K562 (cell line): Measurements from ENCODE around the gene PRDX2. TPM values are rescaled to one million over a fixed set of nuclear protein-coding genes. Genes with fewer than 3 reads are reported as not detected.

Experiments
- ATAC-seq: fragments of 200-7000 bp; cut with Tn5 transposase; 3 replicates; pipeline ENCODE4 v1.9.1; 2020; ENCODE audit warnings: moderate library complexity
- BruUV-seq: library from RNA; stranded (reverse); fragments of 400-500 nt; replicated peaks from 2 replicates; lab custom pipeline; 2021; lab: Mats Ljungman, UMichigan
- CTCF ChIA-PET: fragments of 300-600 bp; formaldehyde crosslinking; extraction: SDS; loops from one replicate; lab custom pipeline; 2021; ENCODE audit warnings: low intra/inter-chr PET ratio; lab: Yijun Ruan, JAX
- POLR2A ChIA-PET: fragments of 300-600, 350-650 bp; sonication (Branson Sonifier 250); formaldehyde crosslinking; extraction: SDS; loops from one replicate; lab custom pipeline; 2021; ENCODE audit warnings: antibody characterized with exemption, inconsistent platforms; lab: Yijun Ruan, JAX
- DNase-seq, 4 experiments: peaks; one replicate each; pipeline versions ENCODE4 v3.0.0 to v3.0.0-alpha.2; 2011 to 2018; ENCODE audit warnings: low spot score in 3 of 4, mixed read lengths in 3 of 4; ENCODE audit errors: extremely low read depth in 1 of 4
- FAIRE-seq: peaks from 2 replicates; lab custom pipeline; 2011; peaks lifted over from hg19 to GRCh38; lab: Jason Lieb, UNC
- H2AFZ ChIP-seq: 2 replicates; pipeline ENCODE4 v1.6.0; 2011; ENCODE audit warnings: low read depth, low read length, control low read depth, inconsistent platforms
- H3K27ac ChIP-seq: fragments of 200-600 bp; 3 replicates; pipeline ENCODE4 v1.8.0; 2011; ENCODE audit warnings: low read depth, mild to moderate bottlenecking, control low read depth, inconsistent platforms, low read length, moderate library complexity, mixed read lengths; ENCODE audit errors: extremely low read depth
- H3K27me3 ChIP-seq, 2 experiments: fragments of 300-600 bp in 1 of 2; 2 replicates in 1 of 2; 3 replicates in 1 of 2; pipeline versions ENCODE4 v1.6.0 to v1.8.0; 2011; ENCODE audit warnings: inconsistent platforms in 2 of 2, low read length in 2 of 2, mild to moderate bottlenecking in 1 of 2, mixed read lengths in 1 of 2, moderate library complexity in 1 of 2; ENCODE audit not compliant: control insufficient read depth in 2 of 2, insufficient read depth in 2 of 2
- H3K36me3 ChIP-seq: fragments of 300-600 bp; 3 replicates; pipeline ENCODE4 v1.8.0; 2011; ENCODE audit warnings: mild to moderate bottlenecking, low read length, inconsistent platforms; ENCODE audit not compliant: control insufficient read depth, insufficient read depth
- H3K4me1 ChIP-seq, 2 experiments: fragments of 200-600 bp in 1 of 2; replicated peaks in 1 of 2; 2 replicates in 1 of 2; 3 replicates in 1 of 2; pipeline versions ENCODE4 v1.5.1 to v1.8.0; 2011; ENCODE audit warnings: inconsistent platforms in 2 of 2, low read length in 2 of 2, mild to moderate bottlenecking in 1 of 2, mixed read lengths in 1 of 2, moderate library complexity in 1 of 2; ENCODE audit not compliant: control insufficient read depth in 2 of 2, insufficient read depth in 2 of 2
- H3K4me2 ChIP-seq: 2 replicates; pipeline ENCODE4 v1.6.1; 2011; ENCODE audit warnings: low read length, control low read depth, inconsistent platforms, mixed read lengths; ENCODE audit not compliant: insufficient read depth
- H3K4me3 ChIP-seq: fragments of 200-600 bp; sonication (generic), shearing (Covaris generic); 2 replicates; pipeline ENCODE4 v1.5.1; 2016; ENCODE audit warnings: control low read depth, inconsistent platforms
- H3K79me2 ChIP-seq: fragments of 200-600 bp; 3 replicates; pipeline ENCODE4 v1.8.0; 2011; ENCODE audit warnings: low read length, inconsistent platforms; ENCODE audit not compliant: control insufficient read depth, insufficient read depth
- H3K9ac ChIP-seq, 2 experiments: 2 replicates each; pipeline versions ENCODE4 v1.6.0 to v1.6.1; 2011; ENCODE audit warnings: low read depth in 2 of 2, low read length in 2 of 2, control low read depth in 1 of 2, inconsistent platforms in 1 of 2, mild to moderate bottlenecking in 1 of 2, mixed read lengths in 1 of 2; ENCODE audit not compliant: insufficient read depth in 1 of 2
- H3K9me1 ChIP-seq: one replicate; pipeline ENCODE4 v1.6.0; 2011; ENCODE audit warnings: inconsistent platforms, mild to moderate bottlenecking, low read length, moderate library complexity; ENCODE audit not compliant: control insufficient read depth, insufficient read depth
- H3K9me3 ChIP-seq: replicated peaks from 2 replicates; pipeline ENCODE4 v1.5.1; 2011; ENCODE audit warnings: low read depth, low read length, inconsistent platforms; ENCODE audit not compliant: control insufficient read depth, insufficient read depth
- H4K20me1 ChIP-seq: replicated peaks from 2 replicates; pipeline ENCODE4 v1.6.1; 2011; ENCODE audit warnings: low read length, inconsistent platforms, mixed read lengths; ENCODE audit not compliant: control insufficient read depth, insufficient read depth
- BRF2 ChIP-seq: IDR thresholded peaks from 3 replicates; pipeline ENCODE4 v1.6.1; 2011; ENCODE audit warnings: borderline replicate concordance, mild to moderate bottlenecking; ENCODE audit not compliant: insufficient read length, insufficient read depth
- FUS ChIP-seq: fragments of 200-400 bp; formaldehyde crosslinking; optimal IDR thresholded peaks from 2 replicates; pipeline ENCODE3; 2017; ENCODE audit warnings: low read depth, low read length
- LCOR ChIP-seq: sonication (generic); formaldehyde crosslinking; IDR thresholded peaks from 2 replicates; pipeline ENCODE4 v1.8.0; 2022; ENCODE audit warnings: mild to moderate bottlenecking, missing genetic modification reagents
- RBBP5 ChIP-seq: fragments of 200-600 bp; sonication (generic); IDR thresholded peaks from 2 replicates; pipeline ENCODE4 v1.6.1; 2012; ENCODE audit warnings: borderline replicate concordance, mild to moderate bottlenecking, low read length, control low read depth, inconsistent platforms; ENCODE audit not compliant: insufficient read depth, poor library complexity, severe bottlenecking
- RBFOX2 ChIP-seq: fragments of 200-400 bp; formaldehyde crosslinking; IDR thresholded peaks from 2 replicates; pipeline ENCODE4 v1.6.1; 2017; ENCODE audit warnings: low read depth, mild to moderate bottlenecking, low read length, moderate library complexity
- RBM17 ChIP-seq: fragments of 200-400 bp; formaldehyde crosslinking; IDR thresholded peaks from 2 replicates; pipeline ENCODE4 v1.6.1; 2017; ENCODE audit warnings: low read depth, mild to moderate bottlenecking, low read length, borderline replicate concordance
- WGBS: fragments of 100-300 bp; shearing (Covaris generic); methylation state at CpG from one replicate; pipeline ENCODE4 v1.1.6; 2016; ENCODE audit warnings: low coverage, mixed read lengths; ENCODE audit not compliant: insufficient coverage; ENCODE audit errors: missing lambda C conversion rate; 5-methylcytosine and 5-hydroxymethylcytosine counted together
- in situ Hi-C: fragments of 300-500 bp; cut with MboI; formaldehyde crosslinking; loops from 4 replicates; pipeline ENCODE4 v1.15.0; 2018; ENCODE audit warnings: inconsistent platforms, mixed read lengths
- intact Hi-C: fragments of 100-400 bp; cut with micrococcal nuclease; formaldehyde crosslinking; loops from 2 replicates; pipeline ENCODE4 v1.14.2; 2022
- polyA plus RNA-seq, 8 experiments: library from polyadenylated mRNA; depleted of rRNA in 4 of 8; stranded (reverse) in 5 of 8; unstranded in 3 of 8; fragments of >200 nt; fragmentation: Nextera tagmentation in 2 of 8; fragmentation: Illumina TruSeq in 1 of 8; extraction: Ambion mirVana in 2 of 8; extraction: Trizol in 1 of 8; gene quantifications; 2 replicates each; pipeline versions ENCODE4 v1.2.1 to v1.2.3, GENCODE V29; 2011 to 2014; ENCODE audit warnings: inconsistent platforms in 1 of 8, missing spikeins in 1 of 8
- total RNA-seq, 7 experiments: library from RNA; depleted of rRNA in 6 of 7; stranded (reverse); fragments of >200 nt in 6 of 7; fragmentation: Illumina TruSeq in 2 of 7; extraction: Trizol in 2 of 7; gene quantifications; 2 replicates each; pipeline versions ENCODE4 v1.2.1 to v1.2.3, GENCODE V29; 2011 to 2021; ENCODE audit warnings: low replicate concordance in 1 of 7
- TF ChIP-seq, protein P1 (sequence below), 2 experiments: fragments of 450-650 bp in 1 of 2; sonication (generic) in 1 of 2; formaldehyde crosslinking in 1 of 2; IDR thresholded peaks; 2 replicates each; pipeline versions ENCODE4 v1.7.1 to v1.9.0; 2016 to 2022; ENCODE audit warnings: inconsistent platforms in 1 of 2, mild to moderate bottlenecking in 1 of 2, missing genetic modification reagents in 1 of 2

PRDX2 gene
- total and polyA plus RNA-seq, 9 of the 15 experiments (the other 6 are each of a cell fraction or from before 2014, with no cell fraction given): 206 to 1,183 (median 415) TPM

DNA sequence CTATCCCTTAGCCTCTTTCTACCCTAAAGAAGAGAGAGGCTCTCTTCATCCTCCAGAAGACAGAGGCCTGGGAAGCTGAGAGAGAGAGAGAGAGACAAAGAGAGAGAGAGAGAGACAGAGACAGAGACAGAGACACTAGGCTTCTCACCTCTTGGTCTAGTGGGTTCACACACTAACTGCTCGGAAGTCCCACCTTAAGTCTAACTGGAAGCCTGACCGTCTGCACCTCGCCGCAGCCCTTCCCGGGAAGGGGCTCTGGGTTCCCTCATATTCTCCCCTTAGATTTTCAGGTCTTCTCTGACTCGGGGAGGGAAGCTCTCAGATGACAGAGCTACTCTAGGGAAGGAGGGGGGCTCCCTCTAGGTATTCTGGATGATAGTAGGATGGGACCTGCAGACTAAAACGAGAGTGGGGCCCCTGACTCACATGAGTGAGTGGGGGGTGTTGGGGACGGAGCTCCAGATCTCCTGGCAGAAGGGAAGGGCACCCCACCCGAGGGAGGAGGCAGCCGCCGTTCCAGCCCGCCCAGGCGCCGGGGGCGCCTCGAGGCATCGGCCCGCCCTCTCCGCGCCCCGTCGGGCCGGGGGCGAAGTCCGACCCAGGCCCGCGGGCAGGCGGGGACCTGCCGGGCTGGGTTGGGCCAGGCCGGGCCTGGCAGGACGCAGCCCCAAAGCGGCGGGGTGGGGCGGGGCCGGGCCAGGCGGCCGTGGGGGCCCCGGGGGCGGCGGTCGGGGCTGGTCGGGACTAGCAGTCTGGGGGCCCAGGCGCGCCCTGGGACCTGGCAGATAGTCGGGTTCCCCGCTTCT, 12.3 kb downstream of the PRDX2 start:
- no TSS peak for BruUV-seq
- H3K79me2 ChIP-seq: peaks cover 36% of the 10 kb centered on the region
- peak in 1 of 4 experiments; percentile 50 for DNase-seq
- no peaks in the 10 kb centered on the region for H3K9me3 ChIP-seq
- H3K4me1 ChIP-seq: peaks cover 54 to 88% of the 10 kb centered on the region in 2 experiments
- no peaks in the 10 kb centered on the region for H3K36me3 ChIP-seq
- H3K9me1 ChIP-seq: no peaks in the 10 kb centered on the region
- H3K4me3 ChIP-seq: peak overlapping the region; percentile 83
- peak overlapping the region; percentile 76 for H2AFZ ChIP-seq
- H3K27me3 ChIP-seq: no peaks in the 10 kb centered on the region
- in situ Hi-C loops (no loop called here), intact Hi-C loops (no loop called here)
- WGBS: 5% methylated on average over 16 of the region's 46 CpGs
- H3K4me2 ChIP-seq: peak overlapping the region; percentile 82
- ChIA-PET CTCF (no interaction called here), POLR2A (interaction anchor here (0.7 to 2.3 kb wide), 6 partner anchors 11 to 366 kb away, joined by 3 to 15 read pairs (median 4); partner anchors contain the start of gene GCDH)
- peak overlapping the region; percentile 73 to 87 for H3K9ac ChIP-seq
- peak; percentile 15 for FAIRE-seq
- H4K20me1 ChIP-seq: peaks cover 13% of the 10 kb centered on the region; the same call in 1 of the 2 replicates
- peak overlapping the region; percentile 89 for H3K27ac ChIP-seq
- ATAC-seq: no peak; the same call in 2 of the 3 replicates
- no peak for TF ChIP-seq RBFOX2
- TF ChIP-seq, protein P1, sequence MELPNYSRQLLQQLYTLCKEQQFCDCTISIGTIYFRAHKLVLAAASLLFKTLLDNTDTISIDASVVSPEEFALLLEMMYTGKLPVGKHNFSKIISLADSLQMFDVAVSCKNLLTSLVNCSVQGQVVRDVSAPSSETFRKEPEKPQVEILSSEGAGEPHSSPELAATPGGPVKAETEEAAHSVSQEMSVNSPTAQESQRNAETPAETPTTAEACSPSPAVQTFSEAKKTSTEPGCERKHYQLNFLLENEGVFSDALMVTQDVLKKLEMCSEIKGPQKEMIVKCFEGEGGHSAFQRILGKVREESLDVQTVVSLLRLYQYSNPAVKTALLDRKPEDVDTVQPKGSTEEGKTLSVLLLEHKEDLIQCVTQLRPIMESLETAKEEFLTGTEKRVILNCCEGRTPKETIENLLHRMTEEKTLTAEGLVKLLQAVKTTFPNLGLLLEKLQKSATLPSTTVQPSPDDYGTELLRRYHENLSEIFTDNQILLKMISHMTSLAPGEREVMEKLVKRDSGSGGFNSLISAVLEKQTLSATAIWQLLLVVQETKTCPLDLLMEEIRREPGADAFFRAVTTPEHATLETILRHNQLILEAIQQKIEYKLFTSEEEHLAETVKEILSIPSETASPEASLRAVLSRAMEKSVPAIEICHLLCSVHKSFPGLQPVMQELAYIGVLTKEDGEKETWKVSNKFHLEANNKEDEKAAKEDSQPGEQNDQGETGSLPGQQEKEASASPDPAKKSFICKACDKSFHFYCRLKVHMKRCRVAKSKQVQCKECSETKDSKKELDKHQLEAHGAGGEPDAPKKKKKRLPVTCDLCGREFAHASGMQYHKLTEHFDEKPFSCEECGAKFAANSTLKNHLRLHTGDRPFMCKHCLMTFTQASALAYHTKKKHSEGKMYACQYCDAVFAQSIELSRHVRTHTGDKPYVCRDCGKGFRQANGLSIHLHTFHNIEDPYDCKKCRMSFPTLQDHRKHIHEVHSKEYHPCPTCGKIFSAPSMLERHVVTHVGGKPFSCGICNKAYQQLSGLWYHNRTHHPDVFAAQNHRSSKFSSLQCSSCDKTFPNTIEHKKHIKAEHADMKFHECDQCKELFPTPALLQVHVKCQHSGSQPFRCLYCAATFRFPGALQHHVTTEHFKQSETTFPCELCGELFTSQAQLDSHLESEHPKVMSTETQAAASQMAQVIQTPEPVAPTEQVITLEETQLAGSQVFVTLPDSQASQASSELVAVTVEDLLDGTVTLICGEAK (IDR thresholded peaks at IDR 0.05): 0 out of 2 replicates have a peak, but pooled peaks have one; percentile 32
- TF ChIP-seq, protein P1 (CRISPR knock-in tag; IDR thresholded peaks at IDR 0.05): no peak
- no peak for TF ChIP-seq LCOR (CRISPR knock-in tag)
- no peak for TF ChIP-seq RBBP5
- TF ChIP-seq FUS: no peak
- TF ChIP-seq BRF2: no peak
- TF ChIP-seq RBM17: no peak
